ENCODE results near the gene ZCCHC9.

The ZCCHC9 gene

GRCh38 chr5:81359881-81360280, 58.5 kb downstream of the ZCCHC9 start:
- no peak for DNase-seq

- no peak for DNase-seq
These were observed 59.3 kb downstream of the ZCCHC9 start for GRCh38 chr5:81360640-81361039.

GRCh38 chr5:81361600-81361999, 60.2 kb downstream of the ZCCHC9 start:
- no peak for DNase-seq
